Hepatocyte (in vitro differentiated cells): Measurements from ENCODE around the gene SCAPER.

Source experiments
- EZH2 ChIP-seq: fragments of 200-600 bp; sonication (generic); IDR thresholded peaks from 2 replicates; pipeline ENCODE4 v1.6.1; 2016; ENCODE audit warnings: antibody characterized with exemption, mild to moderate bottlenecking, borderline replicate concordance
- TF ChIP-seq, protein P1 (sequence below): fragments of 200-600 bp; sonication (generic); IDR thresholded peaks from 2 replicates; pipeline ENCODE4 v1.5.1; 2016; ENCODE audit warnings: antibody characterized with exemption, mild to moderate bottlenecking; ENCODE audit not compliant: poor library complexity

GRCh38 chr15:76386178-76386577, 519.0 kb downstream of the SCAPER start:
- TF ChIP-seq, protein P1, sequence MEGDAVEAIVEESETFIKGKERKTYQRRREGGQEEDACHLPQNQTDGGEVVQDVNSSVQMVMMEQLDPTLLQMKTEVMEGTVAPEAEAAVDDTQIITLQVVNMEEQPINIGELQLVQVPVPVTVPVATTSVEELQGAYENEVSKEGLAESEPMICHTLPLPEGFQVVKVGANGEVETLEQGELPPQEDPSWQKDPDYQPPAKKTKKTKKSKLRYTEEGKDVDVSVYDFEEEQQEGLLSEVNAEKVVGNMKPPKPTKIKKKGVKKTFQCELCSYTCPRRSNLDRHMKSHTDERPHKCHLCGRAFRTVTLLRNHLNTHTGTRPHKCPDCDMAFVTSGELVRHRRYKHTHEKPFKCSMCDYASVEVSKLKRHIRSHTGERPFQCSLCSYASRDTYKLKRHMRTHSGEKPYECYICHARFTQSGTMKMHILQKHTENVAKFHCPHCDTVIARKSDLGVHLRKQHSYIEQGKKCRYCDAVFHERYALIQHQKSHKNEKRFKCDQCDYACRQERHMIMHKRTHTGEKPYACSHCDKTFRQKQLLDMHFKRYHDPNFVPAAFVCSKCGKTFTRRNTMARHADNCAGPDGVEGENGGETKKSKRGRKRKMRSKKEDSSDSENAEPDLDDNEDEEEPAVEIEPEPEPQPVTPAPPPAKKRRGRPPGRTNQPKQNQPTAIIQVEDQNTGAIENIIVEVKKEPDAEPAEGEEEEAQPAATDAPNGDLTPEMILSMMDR: no peak
- TF ChIP-seq EZH2: no peak
